ENCODE data around the gene PACRG. TPM values are rescaled to one million over a fixed set of nuclear protein-coding genes. Genes with fewer than 3 reads are reported as not detected.

The PACRG gene
- total and polyA plus RNA-seq, 5 donors from 2014 or later: 0.44 to 1.2 (median 0.87) TPM; not detected in 2

GRCh38 chr6:162963861-162964260, 236.1 kb downstream of the PACRG start:
- H3K36me3 Mint-ChIP-seq: no peaks in the 10 kb centered on the region
- ATAC-seq (ENCODE audit: low read depth in 2 of 2) (no peak), DNase-seq (no peak)
- H3K4me3 Mint-ChIP-seq: no peak overlapping the region
- no peaks in the 10 kb centered on the region for H3K4me1 Mint-ChIP-seq
- peaks cover 0 to 25% (median 4%) of the 10 kb centered on the region in 7 donors for H3K9me3 Mint-ChIP-seq
- Histone ChIP-seq H3K27ac (ENCODE audit: insufficient read depth, low read length, poor library complexity, severe bottlenecking) (no peak overlapping the region), H3K4me3 (ENCODE audit: low read depth, low read length) (no peak overlapping the region), H3K36me3 (ENCODE audit: control insufficient read depth, insufficient read depth, low read length) (no peaks in the 10 kb centered on the region), H3K9me3 (ENCODE audit: control insufficient read depth in 2 of 2, low read length in 2 of 2) (no peaks in the 10 kb centered on the region), H3K27me3 (ENCODE audit: control insufficient read depth, insufficient read depth, low read length) (no peaks in the 10 kb centered on the region), H3K4me1 (ENCODE audit: control insufficient read depth, insufficient read depth, low read length, poor library complexity, severe bottlenecking) (no peaks in the 10 kb centered on the region)
- H3K27ac Mint-ChIP-seq: no peak overlapping the region
- H3K27me3 Mint-ChIP-seq: no peaks in the 10 kb centered on the region

GRCh38 chr6:162964488-162965140, 236.8 kb downstream of the PACRG start:
- no peak for ATAC-seq (ENCODE audit: low read depth in 2 of 2)
- H3K4me1 Mint-ChIP-seq: no peaks in the 10 kb centered on the region

DNA sequence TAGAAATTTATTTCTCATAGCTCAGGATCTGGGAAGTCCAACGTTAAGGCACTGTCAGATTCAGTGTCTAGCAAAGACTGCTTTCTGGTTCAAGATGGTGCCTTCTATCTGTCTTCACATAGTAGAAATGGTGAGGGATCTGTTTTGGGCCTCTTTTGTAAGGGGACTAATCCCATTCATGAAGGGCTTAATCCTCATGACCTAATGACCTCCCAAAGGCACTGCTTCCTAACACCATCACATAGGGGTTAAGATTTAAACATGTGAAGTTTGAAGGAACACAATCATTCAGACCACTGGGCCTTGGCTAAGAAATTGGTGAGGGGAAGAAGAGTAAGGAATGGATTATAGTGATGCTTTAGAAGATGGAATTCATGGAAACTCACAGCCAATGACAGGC, 237.6 kb downstream of the PACRG start:
- Histone ChIP-seq H3K4me3 (ENCODE audit: low read depth, low read length) (no peak overlapping the region), H3K27me3 (ENCODE audit: control insufficient read depth, insufficient read depth, low read length) (no peaks in the 10 kb centered on the region), H3K9me3 (ENCODE audit: control insufficient read depth in 2 of 2, low read length in 2 of 2) (no peaks in the 10 kb centered on the region), H3K36me3 (ENCODE audit: control insufficient read depth, insufficient read depth, low read length) (no peaks in the 10 kb centered on the region), H3K27ac (ENCODE audit: insufficient read depth, low read length, poor library complexity, severe bottlenecking) (no peak overlapping the region), H3K4me1 (ENCODE audit: control insufficient read depth, insufficient read depth, low read length, poor library complexity, severe bottlenecking) (no peaks in the 10 kb centered on the region)
- Mint-ChIP-seq H3K27me3 (no peaks in the 10 kb centered on the region), H3K9me3 (peaks cover 2 to 29% (median 4%) of the 10 kb centered on the region in 7 donors), H3K4me3 (no peak overlapping the region), H3K36me3 (peaks cover 5% of the 10 kb centered on the region), H3K27ac (no peak overlapping the region), H3K4me1 (no peaks in the 10 kb centered on the region)
- DNase-seq: no peak
- no peak for ATAC-seq (ENCODE audit: low read depth in 2 of 2)

More at GRCh38 chr6:162964488-162965140, 236.8 kb downstream of the PACRG start:
- no peaks in the 10 kb centered on the region for H3K36me3 ChIP-seq (ENCODE audit: control insufficient read depth, insufficient read depth, low read length)
- Mint-ChIP-seq H3K9me3 (peaks cover under 1 to 27% (median 4%) of the 10 kb centered on the region in 7 donors), H3K27ac (no peak overlapping the region), H3K4me3 (no peak overlapping the region), H3K27me3 (no peaks in the 10 kb centered on the region), H3K36me3 (peaks cover 4% of the 10 kb centered on the region)
- no peaks in the 10 kb centered on the region for H3K9me3 ChIP-seq (ENCODE audit: control insufficient read depth in 2 of 2, low read length in 2 of 2)
- DNase-seq: no peak
- H3K4me1 ChIP-seq (ENCODE audit: control insufficient read depth, insufficient read depth, low read length, poor library complexity, severe bottlenecking): no peaks in the 10 kb centered on the region
- H3K4me3 ChIP-seq (ENCODE audit: low read depth, low read length): no peak overlapping the region
- H3K27me3 ChIP-seq (ENCODE audit: control insufficient read depth, insufficient read depth, low read length): no peaks in the 10 kb centered on the region
- no peak overlapping the region for H3K27ac ChIP-seq (ENCODE audit: insufficient read depth, low read length, poor library complexity, severe bottlenecking)

DNA sequence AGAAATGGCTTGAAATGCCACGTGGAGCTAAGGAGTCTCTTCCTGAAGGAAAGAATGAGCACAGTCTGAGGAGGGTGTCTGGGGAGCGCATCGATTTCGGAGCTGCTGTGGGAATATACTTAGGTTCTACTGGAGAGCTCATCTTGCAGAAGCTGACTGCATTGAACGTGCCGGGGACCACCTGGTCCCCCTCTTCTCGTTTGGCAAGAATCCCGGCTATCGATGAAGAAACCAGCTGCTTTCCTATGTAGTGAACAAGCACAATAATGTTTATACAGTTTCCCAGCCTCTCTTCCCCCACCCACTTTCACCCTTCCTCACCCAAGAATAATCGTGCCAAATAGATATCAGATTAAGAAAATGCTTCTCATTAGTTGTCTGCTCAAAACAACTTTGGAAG, 242.5 kb downstream of the PACRG start:
- Mint-ChIP-seq H3K4me3 (no peak overlapping the region), H3K27me3 (no peaks in the 10 kb centered on the region), H3K9me3 (peaks cover 0 to 29% (median 4%) of the 10 kb centered on the region in 7 donors), H3K4me1 (no peaks in the 10 kb centered on the region), H3K36me3 (peaks cover 5% of the 10 kb centered on the region), H3K27ac (no peak overlapping the region)
- no peak for ATAC-seq (ENCODE audit: low read depth in 2 of 2)
- Histone ChIP-seq H3K36me3 (ENCODE audit: control insufficient read depth, insufficient read depth, low read length) (no peaks in the 10 kb centered on the region), H3K9me3 (ENCODE audit: control insufficient read depth in 2 of 2, low read length in 2 of 2) (peaks cover 0 to 3% of the 10 kb centered on the region in 2 experiments), H3K27me3 (ENCODE audit: control insufficient read depth, insufficient read depth, low read length) (no peaks in the 10 kb centered on the region), H3K4me1 (ENCODE audit: control insufficient read depth, insufficient read depth, low read length, poor library complexity, severe bottlenecking) (no peaks in the 10 kb centered on the region), H3K4me3 (ENCODE audit: low read depth, low read length) (no peak overlapping the region), H3K27ac (ENCODE audit: insufficient read depth, low read length, poor library complexity, severe bottlenecking) (no peak overlapping the region)
- DNase-seq: no peak

GRCh38 chr6:162971356-162971755, 243.6 kb downstream of the PACRG start:
- no peak overlapping the region for H3K4me3 Mint-ChIP-seq
- peaks cover 5% of the 10 kb centered on the region for H3K36me3 Mint-ChIP-seq
- peaks cover 0 to 3% of the 10 kb centered on the region in 2 experiments for H3K9me3 ChIP-seq (ENCODE audit: control insufficient read depth in 2 of 2, low read length in 2 of 2)
- no peak overlapping the region for H3K4me3 ChIP-seq (ENCODE audit: low read depth, low read length)
- H3K27ac Mint-ChIP-seq: no peak overlapping the region
- H3K27me3 Mint-ChIP-seq: no peaks in the 10 kb centered on the region
- H3K4me1 Mint-ChIP-seq: no peaks in the 10 kb centered on the region
- H3K36me3 ChIP-seq (ENCODE audit: control insufficient read depth, insufficient read depth, low read length): no peaks in the 10 kb centered on the region
- H3K4me1 ChIP-seq (ENCODE audit: control insufficient read depth, insufficient read depth, low read length, poor library complexity, severe bottlenecking): no peaks in the 10 kb centered on the region
- DNase-seq (no peak), ATAC-seq (ENCODE audit: low read depth in 2 of 2) (no peak)
- no peaks in the 10 kb centered on the region for H3K27me3 ChIP-seq (ENCODE audit: control insufficient read depth, insufficient read depth, low read length)
- no peak overlapping the region for H3K27ac ChIP-seq (ENCODE audit: insufficient read depth, low read length, poor library complexity, severe bottlenecking)
- peaks cover 0 to 25% (median 4%) of the 10 kb centered on the region in 7 donors for H3K9me3 Mint-ChIP-seq

GRCh38 chr6:162973151-162973872, 245.5 kb downstream of the PACRG start:
- no peak for ATAC-seq (ENCODE audit: low read depth in 2 of 2)
- Mint-ChIP-seq H3K4me3 (no peak overlapping the region), H3K27me3 (no peaks in the 10 kb centered on the region), H3K36me3 (peaks cover 5% of the 10 kb centered on the region), H3K27ac (no peak overlapping the region), H3K9me3 (peaks cover 0 to 25% (median 5%) of the 10 kb centered on the region in 7 donors), H3K4me1 (no peaks in the 10 kb centered on the region)
- no peaks in the 10 kb centered on the region for H3K27me3 ChIP-seq (ENCODE audit: control insufficient read depth, insufficient read depth, low read length)
- H3K4me3 ChIP-seq (ENCODE audit: low read depth, low read length): no peak overlapping the region
- no peaks in the 10 kb centered on the region for H3K4me1 ChIP-seq (ENCODE audit: control insufficient read depth, insufficient read depth, low read length, poor library complexity, severe bottlenecking)
- peaks cover 0 to 3% of the 10 kb centered on the region in 2 experiments for H3K9me3 ChIP-seq (ENCODE audit: control insufficient read depth in 2 of 2, low read length in 2 of 2)
- no peak for DNase-seq
- H3K36me3 ChIP-seq (ENCODE audit: control insufficient read depth, insufficient read depth, low read length): no peaks in the 10 kb centered on the region
- no peak overlapping the region for H3K27ac ChIP-seq (ENCODE audit: insufficient read depth, low read length, poor library complexity, severe bottlenecking)

DNA sequence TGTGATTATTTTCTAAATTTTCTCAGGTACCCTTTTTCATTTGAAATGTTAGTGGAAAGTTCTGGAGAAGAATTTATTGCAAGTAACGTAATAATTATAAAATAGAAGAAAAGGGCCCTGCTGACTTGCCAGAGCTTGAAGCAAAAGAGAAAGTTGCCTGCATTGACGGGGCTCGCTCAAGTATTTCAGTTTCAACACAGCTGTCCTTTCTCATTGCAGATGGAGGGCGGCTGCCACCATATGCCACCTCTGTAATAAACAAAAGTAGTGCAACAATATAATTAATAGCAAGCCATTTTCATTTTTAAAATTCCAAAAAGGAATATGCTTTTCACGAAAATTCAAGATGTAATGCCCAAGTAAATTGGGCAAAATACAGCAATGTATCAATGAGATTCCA, 246.2 kb downstream of the PACRG start:
- H3K36me3 Mint-ChIP-seq: peaks cover 5% of the 10 kb centered on the region

More for the DNA sequence above, 246.2 kb downstream of the PACRG start:
- Mint-ChIP-seq H3K9me3 (peaks cover 0 to 25% (median 5%) of the 10 kb centered on the region in 7 donors), H3K27me3 (no peaks in the 10 kb centered on the region), H3K4me1 (no peaks in the 10 kb centered on the region), H3K27ac (no peak overlapping the region), H3K4me3 (no peak overlapping the region)
- peaks cover 0 to 3% of the 10 kb centered on the region in 2 experiments for H3K9me3 ChIP-seq (ENCODE audit: control insufficient read depth in 2 of 2, low read length in 2 of 2)
- DNase-seq (no peak), ATAC-seq (ENCODE audit: low read depth in 2 of 2) (no peak)
- no peaks in the 10 kb centered on the region for H3K27me3 ChIP-seq (ENCODE audit: control insufficient read depth, insufficient read depth, low read length)
- H3K4me1 ChIP-seq (ENCODE audit: control insufficient read depth, insufficient read depth, low read length, poor library complexity, severe bottlenecking): no peaks in the 10 kb centered on the region
- H3K4me3 ChIP-seq (ENCODE audit: low read depth, low read length): no peak overlapping the region
- no peak overlapping the region for H3K27ac ChIP-seq (ENCODE audit: insufficient read depth, low read length, poor library complexity, severe bottlenecking)
- no peaks in the 10 kb centered on the region for H3K36me3 ChIP-seq (ENCODE audit: control insufficient read depth, insufficient read depth, low read length)
